ENCODE data around the gene AGAP1.

The AGAP1 gene

DNA sequence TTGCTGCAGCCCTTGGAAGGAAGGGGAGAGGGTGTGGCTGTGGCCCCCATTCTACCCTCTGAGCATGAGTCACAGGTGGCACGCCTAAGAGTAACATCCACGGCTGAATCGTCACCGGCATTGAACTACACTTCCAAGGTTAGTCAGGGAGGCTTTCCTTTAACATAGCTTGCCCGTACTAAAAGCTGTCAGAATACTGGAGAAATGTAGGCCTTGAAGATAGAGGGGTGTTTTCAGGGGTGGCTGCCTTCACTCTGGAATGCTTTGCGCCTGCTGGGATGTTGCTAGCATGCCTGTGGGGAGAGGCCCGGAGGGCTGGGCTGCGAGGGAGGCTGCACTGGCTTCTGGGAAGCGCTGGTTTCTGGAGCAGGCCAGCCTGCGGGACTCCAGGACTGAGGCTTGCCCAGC is 333.7 kb downstream of the AGAP1 start:
- Mint-ChIP-seq H3K27me3 (no peaks in the 10 kb centered on the region), H3K4me1 (no peaks in the 10 kb centered on the region)

GRCh38 chr2:235829726-235830125 is 335.9 kb downstream of the AGAP1 start:
- no peak overlapping the region for H3K27ac Mint-ChIP-seq
- H3K27me3 Mint-ChIP-seq = peaks cover 2% of the 10 kb centered on the region
- H3K4me3 Mint-ChIP-seq = no peak overlapping the region
- ATAC-seq (no peak), DNase-seq (no peak)
- H3K4me1 Mint-ChIP-seq = no peaks in the 10 kb centered on the region
- no peaks in the 10 kb centered on the region for H3K36me3 Mint-ChIP-seq (ENCODE audit: low read depth)
- H3K9me3 Mint-ChIP-seq = no peaks in the 10 kb centered on the region

More for the DNA sequence above, 333.7 kb downstream of the AGAP1 start:
- no peak for ATAC-seq
- no peak overlapping the region for H3K27ac Mint-ChIP-seq
- H3K9me3 Mint-ChIP-seq = no peaks in the 10 kb centered on the region
- H3K4me3 Mint-ChIP-seq = no peak overlapping the region
- DNase-seq = no peak
- no peaks in the 10 kb centered on the region for H3K36me3 Mint-ChIP-seq (ENCODE audit: low read depth)

DNA sequence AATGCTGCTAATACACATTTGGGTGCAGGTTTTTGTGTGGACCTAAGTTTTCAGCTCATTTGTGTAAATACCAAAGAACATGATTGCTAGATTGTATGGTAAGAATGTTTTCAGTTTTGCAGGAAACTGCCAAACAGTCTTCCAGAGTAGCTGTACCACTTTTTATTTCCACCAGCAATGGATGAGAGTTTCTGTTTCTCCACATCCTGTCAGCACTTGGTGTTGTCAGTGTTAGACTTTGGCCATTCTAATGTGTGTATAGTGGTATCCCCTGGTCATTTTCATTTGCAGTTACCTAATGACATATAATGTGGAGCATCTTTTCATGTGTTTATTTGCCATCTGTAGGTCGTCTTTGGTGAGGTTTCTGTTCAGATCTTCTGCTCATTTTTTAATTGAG is 337.9 kb downstream of the AGAP1 start:
- Mint-ChIP-seq H3K27me3 (peaks cover 5% of the 10 kb centered on the region), H3K27ac (no peak overlapping the region), H3K9me3 (no peaks in the 10 kb centered on the region), H3K4me3 (no peak overlapping the region), H3K4me1 (no peaks in the 10 kb centered on the region), H3K36me3 (ENCODE audit: low read depth) (no peaks in the 10 kb centered on the region)
- DNase-seq (no peak), ATAC-seq (no peak)

GRCh38 chr2:235832941-235833340 is 339.1 kb downstream of the AGAP1 start:
- Mint-ChIP-seq H3K4me1 (no peaks in the 10 kb centered on the region), H3K36me3 (ENCODE audit: low read depth) (no peaks in the 10 kb centered on the region), H3K4me3 (no peak overlapping the region), H3K9me3 (no peaks in the 10 kb centered on the region), H3K27me3 (peaks cover 6% of the 10 kb centered on the region), H3K27ac (no peak overlapping the region)
- no peak for DNase-seq
- no peak for ATAC-seq

GRCh38 chr2:235833971-235834620 is 340.3 kb downstream of the AGAP1 start:
- Mint-ChIP-seq H3K36me3 (ENCODE audit: low read depth) (no peaks in the 10 kb centered on the region), H3K4me3 (no peak overlapping the region), H3K4me1 (no peaks in the 10 kb centered on the region), H3K27me3 (peaks cover 6% of the 10 kb centered on the region), H3K27ac (no peak overlapping the region), H3K9me3 (no peaks in the 10 kb centered on the region)
- ATAC-seq (no peak), DNase-seq (no peak)

DNA sequence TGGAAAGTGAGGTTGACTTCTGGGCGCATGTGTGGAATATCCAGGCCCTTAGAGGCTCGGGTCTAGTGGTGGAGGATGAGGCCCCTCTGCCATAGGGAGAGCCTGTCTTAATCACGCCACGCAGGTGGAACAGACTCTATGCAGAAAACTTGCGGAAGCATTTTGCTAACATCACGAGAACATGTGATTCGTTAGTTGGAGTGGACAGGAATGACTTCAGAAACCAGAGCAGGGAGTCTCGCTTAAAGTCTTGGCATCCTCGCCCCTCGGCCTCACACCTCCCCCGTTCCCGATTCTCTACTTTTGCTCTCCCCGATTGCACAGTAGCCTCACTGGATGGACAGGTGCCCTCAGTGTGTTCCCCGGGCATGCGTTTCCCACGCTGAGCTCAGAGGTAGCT is 340.9 kb downstream of the AGAP1 start:
- H3K27ac Mint-ChIP-seq = no peak overlapping the region
- H3K36me3 Mint-ChIP-seq (ENCODE audit: low read depth) = no peaks in the 10 kb centered on the region
- H3K4me1 Mint-ChIP-seq = no peaks in the 10 kb centered on the region
- H3K27me3 Mint-ChIP-seq = peaks cover 6% of the 10 kb centered on the region
- no peak for DNase-seq
- no peak for ATAC-seq
- no peaks in the 10 kb centered on the region for H3K9me3 Mint-ChIP-seq
- H3K4me3 Mint-ChIP-seq = no peak overlapping the region

GRCh38 chr2:235835810-235836209 is 342.0 kb downstream of the AGAP1 start:
- Mint-ChIP-seq H3K9me3 (no peaks in the 10 kb centered on the region), H3K4me1 (no peaks in the 10 kb centered on the region), H3K27me3 (peaks cover 7% of the 10 kb centered on the region), H3K36me3 (ENCODE audit: low read depth) (no peaks in the 10 kb centered on the region), H3K4me3 (no peak overlapping the region), H3K27ac (no peak overlapping the region)
- DNase-seq (no peak), ATAC-seq (no peak)

GRCh38 chr2:235836491-235836911 is 342.7 kb downstream of the AGAP1 start:
- Mint-ChIP-seq H3K4me3 (no peak overlapping the region), H3K9me3 (no peaks in the 10 kb centered on the region), H3K36me3 (ENCODE audit: low read depth) (no peaks in the 10 kb centered on the region), H3K4me1 (no peaks in the 10 kb centered on the region), H3K27me3 (peaks cover 7% of the 10 kb centered on the region), H3K27ac (no peak overlapping the region)
- ATAC-seq (no peak), DNase-seq (no peak)

DNA sequence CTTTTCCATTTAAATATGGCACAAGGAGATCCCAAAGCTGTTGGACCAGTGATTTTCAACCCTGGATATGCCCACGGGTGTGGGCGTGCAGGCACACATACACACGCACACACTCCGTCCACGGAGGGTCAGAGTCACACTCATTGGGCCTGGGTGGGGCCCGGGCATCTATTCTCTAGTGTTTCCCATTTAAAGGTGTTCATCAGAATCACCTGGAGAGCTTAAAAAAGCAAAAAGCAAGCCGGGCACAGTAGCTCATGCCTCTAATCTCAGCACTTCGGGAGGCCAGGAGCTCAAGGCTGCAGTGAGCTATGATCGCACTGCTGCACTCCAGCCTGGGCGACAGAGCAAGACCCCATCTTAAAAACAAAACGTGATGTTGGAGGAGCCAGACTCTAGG is 345.4 kb downstream of the AGAP1 start:
- Mint-ChIP-seq H3K36me3 (ENCODE audit: low read depth) (no peaks in the 10 kb centered on the region), H3K27me3 (peaks cover 5% of the 10 kb centered on the region), H3K9me3 (no peaks in the 10 kb centered on the region), H3K27ac (no peak overlapping the region), H3K4me1 (no peaks in the 10 kb centered on the region), H3K4me3 (no peak overlapping the region)
- DNase-seq = no peak
- ATAC-seq = no peak

- H3K9me3 Mint-ChIP-seq = no peaks in the 10 kb centered on the region
These were observed 346.1 kb downstream of the AGAP1 start for GRCh38 chr2:235839974-235840373.

GRCh38 chr2:235841863-235842262 is 348.0 kb downstream of the AGAP1 start:
- Mint-ChIP-seq H3K4me3 (no peak overlapping the region), H3K27ac (no peak overlapping the region), H3K4me1 (no peaks in the 10 kb centered on the region), H3K9me3 (no peaks in the 10 kb centered on the region), H3K27me3 (peaks cover 2% of the 10 kb centered on the region), H3K36me3 (ENCODE audit: low read depth) (no peaks in the 10 kb centered on the region)
- DNase-seq (no peak), ATAC-seq (no peak)

More at GRCh38 chr2:235839974-235840373, 346.1 kb downstream of the AGAP1 start:
- DNase-seq (no peak), ATAC-seq (no peak)
- H3K4me3 Mint-ChIP-seq = no peak overlapping the region
- no peak overlapping the region for H3K27ac Mint-ChIP-seq
- no peaks in the 10 kb centered on the region for H3K4me1 Mint-ChIP-seq
- no peaks in the 10 kb centered on the region for H3K36me3 Mint-ChIP-seq (ENCODE audit: low read depth)
- peaks cover 5% of the 10 kb centered on the region for H3K27me3 Mint-ChIP-seq

GRCh38 chr2:235842941-235843340 is 349.1 kb downstream of the AGAP1 start:
- peaks cover 2% of the 10 kb centered on the region for H3K27me3 Mint-ChIP-seq
- ATAC-seq (no peak), DNase-seq (no peak)
- no peaks in the 10 kb centered on the region for H3K9me3 Mint-ChIP-seq
- no peak overlapping the region for H3K27ac Mint-ChIP-seq
- no peaks in the 10 kb centered on the region for H3K4me1 Mint-ChIP-seq
- H3K4me3 Mint-ChIP-seq = no peak overlapping the region
- H3K36me3 Mint-ChIP-seq (ENCODE audit: low read depth) = no peaks in the 10 kb centered on the region

- DNase-seq (no peak), ATAC-seq (no peak)
- Mint-ChIP-seq H3K27me3 (peaks cover 2% of the 10 kb centered on the region), H3K9me3 (no peaks in the 10 kb centered on the region), H3K4me3 (no peak overlapping the region), H3K4me1 (no peaks in the 10 kb centered on the region), H3K27ac (no peak overlapping the region), H3K36me3 (ENCODE audit: low read depth) (no peaks in the 10 kb centered on the region)
These were observed 349.9 kb downstream of the AGAP1 start for GRCh38 chr2:235843591-235844395.

DNA sequence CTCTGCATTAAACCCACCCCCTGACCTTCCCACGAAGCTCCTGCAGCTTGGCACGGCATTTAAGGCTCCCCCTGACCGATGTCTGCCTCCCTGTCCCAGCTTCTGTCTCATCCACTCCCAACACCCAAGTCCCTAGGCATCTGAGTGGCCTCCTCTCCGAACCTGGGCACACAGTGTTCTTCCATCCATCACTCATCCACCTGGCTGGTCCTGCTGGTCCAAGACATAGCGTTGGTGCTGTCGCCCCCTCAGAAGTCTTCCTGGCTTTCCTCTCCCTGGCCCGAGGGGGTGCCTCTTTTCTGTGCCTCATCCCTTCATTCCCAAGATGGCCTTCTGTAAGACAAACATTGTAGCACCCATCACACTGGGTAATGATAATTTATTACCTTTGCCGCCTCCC is 350.7 kb downstream of the AGAP1 start:
- ATAC-seq (no peak), DNase-seq (no peak)
- no peaks in the 10 kb centered on the region for H3K4me1 Mint-ChIP-seq
- no peak overlapping the region for H3K27ac Mint-ChIP-seq
- no peaks in the 10 kb centered on the region for H3K36me3 Mint-ChIP-seq (ENCODE audit: low read depth)
- H3K4me3 Mint-ChIP-seq = no peak overlapping the region
- H3K27me3 Mint-ChIP-seq = peaks cover 2% of the 10 kb centered on the region
- H3K9me3 Mint-ChIP-seq = no peaks in the 10 kb centered on the region

DNA sequence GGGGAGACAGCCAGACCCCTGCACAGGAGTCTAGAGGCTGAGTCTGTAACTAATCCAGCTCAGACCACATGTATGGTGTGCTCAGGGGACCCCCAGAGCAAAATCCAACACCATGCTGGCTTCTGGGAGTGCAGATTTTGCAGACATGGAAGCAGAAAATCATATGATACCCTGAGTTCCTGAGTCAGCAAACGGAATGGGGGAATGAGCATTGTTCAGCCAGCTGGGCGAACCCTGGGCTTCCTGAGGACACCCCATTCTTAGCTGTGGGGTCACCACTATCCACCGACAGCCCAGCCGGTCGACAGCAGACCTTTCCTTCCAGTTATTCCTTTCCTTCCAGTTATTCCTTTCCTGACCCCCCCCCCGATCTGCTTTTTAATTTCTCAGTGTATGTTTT is 351.4 kb downstream of the AGAP1 start:
- no peaks in the 10 kb centered on the region for H3K9me3 Mint-ChIP-seq
- DNase-seq = no peak

More for the DNA sequence above, 351.4 kb downstream of the AGAP1 start:
- H3K36me3 Mint-ChIP-seq (ENCODE audit: low read depth) = no peaks in the 10 kb centered on the region
- no peak overlapping the region for H3K27ac Mint-ChIP-seq
- no peak overlapping the region for H3K4me3 Mint-ChIP-seq
- peaks cover 2% of the 10 kb centered on the region for H3K27me3 Mint-ChIP-seq
- H3K4me1 Mint-ChIP-seq = no peaks in the 10 kb centered on the region
- ATAC-seq = no peak
